ENCODE measurements around the gene TMEM132A.
A peak's percentile ranks its signal among the peaks of the same experiment; 100 is the strongest.
"Not testable (repeated sequence)": the region's sequence is repeated elsewhere in the genome, so short reads cannot be mapped to it uniquely, and the experiment has no call there.

TMEM132A gene

GRCh38 chr11:60970369-60970774 lies 46.1 kb downstream of the TMEM132A start:
- peak overlapping the region; percentile 49 for H3K27ac Mint-ChIP-seq
- H3K36me3 Mint-ChIP-seq (ENCODE audit: low read depth), result peaks cover 30% of the 10 kb centered on the region
- H3K9me3 Mint-ChIP-seq, result no peaks in the 10 kb centered on the region
- no peaks in the 10 kb centered on the region for H3K27me3 Mint-ChIP-seq
- peaks cover 28% of the 10 kb centered on the region for H3K4me1 Mint-ChIP-seq (ENCODE audit: low read depth)
- H3K4me3 Mint-ChIP-seq, result peak overlapping the region; percentile 91

- H3K27me3 Mint-ChIP-seq, result no peaks in the 10 kb centered on the region
- peak overlapping the region; percentile 98 for H3K27ac Mint-ChIP-seq
- H3K36me3 Mint-ChIP-seq (ENCODE audit: low read depth), result peaks cover 32% of the 10 kb centered on the region
- peak overlapping the region; percentile 91 for H3K4me3 Mint-ChIP-seq
- no peaks in the 10 kb centered on the region for H3K9me3 Mint-ChIP-seq
- H3K4me1 Mint-ChIP-seq (ENCODE audit: low read depth), result peaks cover 31% of the 10 kb centered on the region
These were observed 46.6 kb downstream of the TMEM132A start for GRCh38 chr11:60970890-60971289.

GRCh38 chr11:60971520-60971919 lies 47.3 kb downstream of the TMEM132A start, which contains the start of gene CD6:
TSS of gene CD6 (plus strand) at chr11:60971680. CDS start at chr11:60971866, 186 bp downstream.
- peak within 1 kb of the TSS; percentile 91 for H3K4me3 Mint-ChIP-seq
- H3K4me1 Mint-ChIP-seq (ENCODE audit: low read depth), result peaks cover 37% of the 10 kb centered on the region
- H3K27me3 Mint-ChIP-seq, result no peaks in the 10 kb centered on the region
- H3K36me3 Mint-ChIP-seq (ENCODE audit: low read depth), result peaks cover 39% of the 10 kb centered on the region
- H3K27ac Mint-ChIP-seq, result peak within 1 kb of the TSS; percentile 98
- no peaks in the 10 kb centered on the region for H3K9me3 Mint-ChIP-seq

DNA sequence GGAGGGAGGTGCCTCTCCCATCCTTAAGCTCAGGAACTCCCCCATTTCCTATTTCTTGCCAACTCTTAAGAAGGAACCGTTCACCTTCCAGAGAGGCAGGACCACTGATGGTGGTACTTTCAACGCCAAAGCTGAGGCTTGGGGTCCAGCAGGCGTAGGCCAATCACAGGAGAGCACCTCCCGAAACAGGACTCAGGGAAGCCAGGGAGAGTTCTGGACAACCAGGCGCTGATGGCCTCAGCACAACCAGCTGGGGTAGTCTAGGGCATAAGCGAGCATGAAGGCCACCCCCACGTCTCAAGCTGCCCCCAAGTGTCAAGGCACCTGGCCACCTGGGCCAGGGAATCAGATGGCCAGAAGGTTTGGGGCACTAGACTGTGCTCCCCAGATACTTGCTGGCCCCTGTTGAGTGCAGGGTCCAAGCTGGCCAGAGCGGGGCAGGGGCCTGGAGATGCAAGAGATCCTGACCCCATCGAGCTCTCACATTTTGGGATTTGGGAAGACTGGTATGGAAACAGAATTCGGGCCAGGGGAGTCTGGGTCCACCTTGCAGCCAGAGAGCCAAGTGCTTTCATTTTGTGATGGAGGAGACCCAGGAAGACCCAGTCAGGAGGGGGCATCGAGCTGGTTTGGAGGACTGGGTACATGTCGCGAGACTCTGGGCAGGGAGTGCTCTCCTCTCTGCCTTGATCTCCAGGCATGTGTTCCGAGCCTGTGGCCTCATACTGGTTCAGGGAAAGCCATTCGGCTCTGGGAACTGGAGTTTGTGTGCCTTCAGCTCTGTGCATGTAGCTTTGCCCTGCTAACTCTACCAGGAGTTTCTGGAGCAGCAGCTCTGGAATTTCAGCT lies 48.1 kb downstream of the TMEM132A start:
- H3K9me3 Mint-ChIP-seq, result no peaks in the 10 kb centered on the region
- H3K4me1 Mint-ChIP-seq (ENCODE audit: low read depth), result peaks cover 46% of the 10 kb centered on the region
- H3K4me3 Mint-ChIP-seq, result peak overlapping the region; percentile 91
- H3K27me3 Mint-ChIP-seq, result no peaks in the 10 kb centered on the region
- H3K27ac Mint-ChIP-seq, result peak overlapping the region; percentile 98
- H3K36me3 Mint-ChIP-seq (ENCODE audit: low read depth), result peaks cover 45% of the 10 kb centered on the region

- peak overlapping the region; percentile 91 for H3K4me3 Mint-ChIP-seq
- no peaks in the 10 kb centered on the region for H3K9me3 Mint-ChIP-seq
- peak overlapping the region; percentile 98 for H3K27ac Mint-ChIP-seq
- H3K36me3 Mint-ChIP-seq (ENCODE audit: low read depth), result peaks cover 55% of the 10 kb centered on the region
- H3K27me3 Mint-ChIP-seq, result no peaks in the 10 kb centered on the region
- H3K4me1 Mint-ChIP-seq (ENCODE audit: low read depth), result peaks cover 59% of the 10 kb centered on the region
These were observed 49.4 kb downstream of the TMEM132A start for GRCh38 chr11:60973699-60974098.

DNA sequence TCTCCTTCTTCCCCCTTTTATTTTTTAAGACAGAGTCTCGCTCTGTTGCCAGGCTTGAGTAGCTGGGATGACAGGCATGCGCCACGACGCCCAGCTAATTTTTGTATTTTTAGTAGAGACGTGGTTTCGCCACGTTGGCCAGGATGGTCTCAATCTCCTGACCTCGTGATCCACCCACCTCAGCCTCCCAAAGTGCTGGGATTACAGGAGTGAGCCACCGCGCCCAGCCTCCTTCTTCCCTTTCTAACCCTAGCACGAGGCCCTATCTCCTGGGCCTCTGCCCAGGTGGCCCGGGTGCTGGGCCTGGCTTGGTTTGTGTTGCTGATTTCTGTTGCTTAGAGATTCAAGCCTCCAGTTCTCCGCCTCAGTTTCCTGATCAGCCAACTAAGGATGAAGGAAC lies 50.1 kb downstream of the TMEM132A start:
- Mint-ChIP-seq H3K27ac (peak overlapping the region; percentile 98), H3K4me3 (peak overlapping the region; percentile 91), H3K36me3 (ENCODE audit: low read depth) (peaks cover 56% of the 10 kb centered on the region), H3K4me1 (ENCODE audit: low read depth) (peaks cover 64% of the 10 kb centered on the region)
- not testable (repeated sequence) for H3K27me3 Mint-ChIP-seq, H3K9me3 Mint-ChIP-seq

DNA sequence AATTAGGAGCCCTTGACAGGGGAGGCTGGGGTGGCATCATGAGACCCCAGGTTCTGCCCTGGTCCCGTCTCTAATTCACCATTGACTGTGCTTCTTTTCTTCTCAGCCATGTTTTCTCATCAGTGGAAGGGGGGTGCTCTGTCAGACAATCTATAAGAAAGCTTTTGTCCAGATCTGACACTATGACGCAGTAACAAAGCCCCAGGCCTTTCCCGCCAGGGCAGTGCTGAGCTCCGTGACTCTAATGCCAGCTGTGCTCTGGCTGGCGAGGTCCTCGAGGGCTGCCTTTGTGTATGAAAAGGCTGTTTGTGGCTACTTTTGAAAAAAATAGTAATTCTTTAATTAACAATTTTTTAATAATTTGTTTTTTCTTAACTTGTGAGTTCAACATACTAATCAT lies 50.5 kb downstream of the TMEM132A start:
- Mint-ChIP-seq H3K27ac (peak overlapping the region; percentile 98), H3K27me3 (no peaks in the 10 kb centered on the region), H3K4me3 (peak overlapping the region; percentile 91), H3K4me1 (ENCODE audit: low read depth) (peaks cover 68% of the 10 kb centered on the region), H3K36me3 (ENCODE audit: low read depth) (peaks cover 56% of the 10 kb centered on the region), H3K9me3 (no peaks in the 10 kb centered on the region)

DNA sequence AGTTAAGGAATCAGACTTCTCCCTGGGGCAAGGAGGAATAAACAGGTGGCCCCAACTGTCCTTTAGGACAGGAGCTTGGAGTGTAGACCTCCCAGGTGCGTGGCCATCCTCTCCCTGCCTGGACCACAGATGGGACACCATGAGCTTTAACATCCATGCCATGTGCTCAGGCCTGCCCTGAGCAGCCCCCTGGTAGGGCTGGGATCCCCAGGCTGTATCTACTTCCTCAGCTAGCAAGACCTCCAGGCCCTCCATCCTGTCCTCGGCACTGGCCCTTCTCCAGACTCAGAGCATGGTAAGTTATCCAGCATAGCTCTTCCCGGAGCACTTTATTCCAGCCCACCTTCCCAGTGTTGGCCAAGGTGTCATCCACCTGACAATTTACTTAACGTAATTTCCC lies 53.0 kb downstream of the TMEM132A start:
- Mint-ChIP-seq H3K36me3 (ENCODE audit: low read depth) (peaks cover 67% of the 10 kb centered on the region), H3K4me1 (ENCODE audit: low read depth) (peaks cover 76% of the 10 kb centered on the region), H3K4me3 (peak overlapping the region; percentile 74), H3K27ac (peak overlapping the region; percentile 95), H3K27me3 (no peaks in the 10 kb centered on the region), H3K9me3 (no peaks in the 10 kb centered on the region)

DNA sequence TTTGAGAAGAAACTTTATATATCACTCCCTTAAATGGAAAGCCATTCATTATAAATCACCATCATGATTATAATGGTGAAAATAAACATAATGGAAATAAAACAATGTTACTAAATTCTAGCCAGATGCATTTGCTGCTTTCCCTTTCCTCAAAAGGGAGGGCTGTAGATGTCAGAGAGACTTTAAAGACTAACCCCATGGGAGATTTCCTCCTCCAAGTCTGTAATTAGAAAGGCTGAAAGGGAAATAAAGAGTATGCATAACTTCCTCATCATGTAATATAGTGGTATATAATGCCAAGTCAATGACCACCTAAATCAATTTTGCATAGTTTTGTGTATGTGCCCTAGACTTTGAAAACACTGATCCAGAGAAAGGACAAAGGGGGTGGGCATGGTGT lies 53.6 kb downstream of the TMEM132A start:
- no peaks in the 10 kb centered on the region for H3K9me3 Mint-ChIP-seq
- peak overlapping the region; percentile 74 for H3K4me3 Mint-ChIP-seq
- H3K27ac Mint-ChIP-seq, result peak overlapping the region; percentile 95
- H3K36me3 Mint-ChIP-seq (ENCODE audit: low read depth), result peaks cover 66% of the 10 kb centered on the region
- peaks cover 82% of the 10 kb centered on the region for H3K4me1 Mint-ChIP-seq (ENCODE audit: low read depth)
- H3K27me3 Mint-ChIP-seq, result no peaks in the 10 kb centered on the region

DNA sequence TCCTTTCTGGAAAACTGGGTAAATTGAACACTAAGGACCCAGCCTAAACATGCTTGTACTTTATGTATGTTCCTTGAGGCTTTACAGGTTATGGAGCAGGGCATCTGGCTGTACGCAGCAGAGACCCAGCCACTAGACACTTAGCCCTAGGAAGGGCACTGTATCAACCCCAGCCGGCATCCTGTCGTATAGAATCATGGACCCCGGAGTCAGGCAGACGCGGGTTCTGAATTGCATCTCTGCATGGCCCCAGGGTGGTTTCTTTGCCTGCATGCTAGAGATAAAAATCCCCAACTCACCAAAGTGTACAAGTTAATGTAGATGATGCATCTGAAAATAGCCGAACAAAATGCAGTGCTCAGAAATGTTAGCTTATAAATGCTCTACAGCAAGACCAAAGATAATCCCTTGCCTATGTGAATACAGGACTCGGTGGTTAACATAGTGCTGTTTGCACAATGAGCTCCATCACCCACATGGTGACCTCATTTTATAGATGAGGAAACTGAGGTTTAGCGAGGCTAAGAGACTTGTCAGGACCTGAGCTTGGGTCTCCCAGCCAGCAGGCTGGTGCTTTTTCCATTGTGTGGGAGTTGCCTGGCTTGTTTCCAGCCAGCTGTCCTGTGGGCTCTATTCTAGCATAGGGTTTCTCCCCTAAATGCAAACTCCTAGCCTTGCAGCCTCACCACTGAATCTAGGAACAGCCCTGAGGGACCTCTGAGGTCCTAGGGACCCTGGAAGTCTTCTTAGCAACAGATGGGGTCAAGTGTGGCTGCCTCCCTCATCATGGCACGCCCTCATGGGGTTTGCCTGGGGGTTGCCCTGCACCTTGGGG lies 54.5 kb downstream of the TMEM132A start:
- H3K4me3 Mint-ChIP-seq, result peak overlapping the region; percentile 74
- H3K4me1 Mint-ChIP-seq (ENCODE audit: low read depth), result peaks cover 89% of the 10 kb centered on the region
- no peaks in the 10 kb centered on the region for H3K9me3 Mint-ChIP-seq
- peak overlapping the region; percentile 95 for H3K27ac Mint-ChIP-seq
- H3K27me3 Mint-ChIP-seq, result no peaks in the 10 kb centered on the region
- peaks cover 65% of the 10 kb centered on the region for H3K36me3 Mint-ChIP-seq (ENCODE audit: low read depth)

DNA sequence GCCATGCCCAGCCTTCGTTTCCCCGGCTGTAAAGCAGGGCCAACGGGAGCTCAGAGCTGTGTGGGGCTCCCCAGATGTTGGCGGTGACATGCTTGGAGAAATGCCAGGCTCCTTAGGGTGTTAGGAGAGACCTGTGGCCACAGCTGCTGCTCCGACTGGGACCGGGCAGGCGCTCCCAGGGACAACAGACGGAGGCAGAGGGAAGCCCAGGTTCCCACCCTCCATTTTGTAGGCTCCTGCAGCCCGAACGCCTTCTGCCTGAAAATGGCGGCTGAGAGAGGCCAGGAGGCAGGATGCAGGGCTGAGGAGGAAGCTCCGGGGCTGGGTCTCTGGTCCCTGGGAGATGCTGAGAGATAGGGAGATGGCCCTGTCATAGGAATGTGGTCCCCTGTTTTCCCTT lies 57.3 kb downstream of the TMEM132A start:
- Mint-ChIP-seq H3K9me3 (no peaks in the 10 kb centered on the region), H3K4me3 (peak overlapping the region; percentile 32), H3K27ac (peak overlapping the region; percentile 82), H3K36me3 (ENCODE audit: low read depth) (peaks cover 53% of the 10 kb centered on the region), H3K27me3 (no peaks in the 10 kb centered on the region), H3K4me1 (ENCODE audit: low read depth) (peaks cover 99% of the 10 kb centered on the region)

DNA sequence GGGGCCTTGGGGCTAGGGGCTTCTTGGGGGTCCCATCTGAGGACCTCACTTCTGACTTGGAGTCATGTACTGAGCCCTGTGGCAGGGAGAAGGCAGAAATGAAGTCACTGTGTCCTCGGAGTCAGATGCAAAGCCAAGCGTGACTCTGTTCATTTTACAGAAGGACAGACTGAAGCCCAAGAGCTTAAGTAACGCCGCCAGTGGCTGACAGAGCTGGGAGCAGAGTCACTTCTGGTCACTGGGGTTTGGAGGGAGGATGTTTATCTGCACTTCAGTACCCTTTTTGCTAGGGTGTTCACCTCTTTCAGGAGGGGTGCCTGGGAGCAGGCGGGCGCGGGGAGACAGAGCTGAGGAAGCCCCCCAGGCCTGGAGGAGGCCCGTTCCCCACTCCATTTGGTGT lies 57.9 kb downstream of the TMEM132A start:
- Mint-ChIP-seq H3K4me1 (ENCODE audit: low read depth) (peaks cover 99% of the 10 kb centered on the region), H3K27me3 (no peaks in the 10 kb centered on the region), H3K4me3 (peak overlapping the region; percentile 66), H3K27ac (peak overlapping the region; percentile 87), H3K36me3 (ENCODE audit: low read depth) (peaks cover 51% of the 10 kb centered on the region), H3K9me3 (no peaks in the 10 kb centered on the region)

DNA sequence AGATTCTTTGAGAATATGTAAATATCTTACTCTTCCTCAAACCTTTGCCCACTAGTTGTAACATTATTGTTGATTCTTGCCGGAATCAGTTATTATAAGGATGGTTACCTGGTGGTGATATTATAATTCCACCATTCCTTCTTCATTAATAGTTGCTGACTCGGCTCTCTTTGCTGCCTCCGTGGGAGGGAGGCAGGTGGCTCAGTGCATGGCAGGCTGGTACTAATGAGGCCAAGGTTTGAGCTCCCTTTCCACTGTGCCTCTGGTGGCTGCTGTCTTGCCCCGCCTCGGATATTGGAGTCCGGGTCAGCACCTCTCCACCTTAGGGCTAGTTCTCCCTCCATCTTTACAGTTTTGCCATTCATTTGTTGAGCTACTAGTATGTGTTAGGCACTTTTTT lies 59.9 kb downstream of the TMEM132A start:
- no peaks in the 10 kb centered on the region for H3K9me3 Mint-ChIP-seq
- peaks cover 49% of the 10 kb centered on the region for H3K36me3 Mint-ChIP-seq (ENCODE audit: low read depth)
- peak overlapping the region; percentile 66 for H3K4me3 Mint-ChIP-seq
- peak overlapping the region; percentile 87 for H3K27ac Mint-ChIP-seq
- no peaks in the 10 kb centered on the region for H3K27me3 Mint-ChIP-seq
- peaks cover 100% of the 10 kb centered on the region for H3K4me1 Mint-ChIP-seq (ENCODE audit: low read depth)

DNA sequence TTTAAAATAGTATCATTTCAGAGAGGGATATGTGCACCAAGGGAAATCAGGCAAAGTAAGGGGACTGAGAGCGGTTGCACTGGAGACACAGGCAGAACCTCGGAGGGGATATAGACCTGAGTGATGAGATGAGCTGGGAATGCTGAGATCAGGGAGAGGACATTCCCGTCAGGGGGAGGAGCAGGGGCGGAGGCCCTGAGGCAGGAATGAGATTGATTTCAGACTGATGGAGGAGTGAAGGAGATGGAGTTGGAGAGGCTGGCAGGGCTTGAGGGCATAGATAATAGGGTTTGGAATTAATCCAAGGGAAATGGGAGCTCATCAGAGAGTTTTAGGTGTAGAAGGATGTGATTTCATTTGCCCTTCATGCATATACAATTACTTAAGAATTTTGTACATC lies 60.4 kb downstream of the TMEM132A start:
- Mint-ChIP-seq H3K4me1 (ENCODE audit: low read depth) (peaks cover 100% of the 10 kb centered on the region), H3K9me3 (no peaks in the 10 kb centered on the region), H3K36me3 (ENCODE audit: low read depth) (peaks cover 54% of the 10 kb centered on the region), H3K27me3 (no peaks in the 10 kb centered on the region), H3K27ac (peak overlapping the region; percentile 87), H3K4me3 (peak overlapping the region; percentile 66)

DNA sequence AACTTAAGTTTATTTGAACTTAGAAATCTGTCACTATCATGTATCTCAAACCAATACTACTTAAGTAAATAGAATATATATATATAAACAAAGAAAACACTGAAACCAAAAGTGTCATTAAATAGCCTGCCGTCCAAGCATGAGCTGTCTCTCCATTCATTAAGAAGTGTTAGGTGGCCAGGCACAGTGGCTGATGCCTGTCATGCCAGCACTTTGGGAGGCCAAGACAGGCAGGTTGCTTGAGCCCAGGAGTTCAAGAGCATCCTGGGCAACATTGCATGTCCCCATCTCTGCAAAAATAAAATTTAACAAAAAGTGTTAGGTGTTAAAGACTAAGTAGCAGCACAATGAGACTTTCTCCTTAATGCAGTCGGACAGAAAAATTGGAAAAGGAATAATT lies 61.2 kb downstream of the TMEM132A start:
- no peaks in the 10 kb centered on the region for H3K9me3 Mint-ChIP-seq
- H3K4me1 Mint-ChIP-seq (ENCODE audit: low read depth), result peaks cover 98% of the 10 kb centered on the region
- peak overlapping the region; percentile 96 for H3K27ac Mint-ChIP-seq
- no peaks in the 10 kb centered on the region for H3K27me3 Mint-ChIP-seq
- peaks cover 57% of the 10 kb centered on the region for H3K36me3 Mint-ChIP-seq (ENCODE audit: low read depth)
- H3K4me3 Mint-ChIP-seq, result peak overlapping the region; percentile 72
